K562 (cell line): ENCODE measurements around the gene TOMM6. TPM values are rescaled to one million over a fixed set of nuclear protein-coding genes. Genes with fewer than 3 reads are reported as not detected.

Experiments used
- ATAC-seq: fragments of 200-7000 bp; cut with Tn5 transposase; 3 replicates; pipeline ENCODE4 v1.9.1; 2020; ENCODE audit warnings: moderate library complexity
- BruUV-seq: library from RNA; stranded (reverse); fragments of 400-500 nt; replicated peaks from 2 replicates; lab custom pipeline; 2021; lab: Mats Ljungman, UMichigan
- CTCF ChIA-PET: fragments of 300-600 bp; formaldehyde crosslinking; extraction: SDS; loops from one replicate; lab custom pipeline; 2021; ENCODE audit warnings: low intra/inter-chr PET ratio; lab: Yijun Ruan, JAX
- POLR2A ChIA-PET: fragments of 300-600, 350-650 bp; sonication (Branson Sonifier 250); formaldehyde crosslinking; extraction: SDS; loops from one replicate; lab custom pipeline; 2021; ENCODE audit warnings: antibody characterized with exemption, inconsistent platforms; lab: Yijun Ruan, JAX
- DNase-seq, 4 experiments: peaks; one replicate each; pipeline versions ENCODE4 v3.0.0 to v3.0.0-alpha.2; 2011 to 2018; ENCODE audit warnings: low spot score in 3 of 4, mixed read lengths in 3 of 4; ENCODE audit errors: extremely low read depth in 1 of 4
- FAIRE-seq: peaks from 2 replicates; lab custom pipeline; 2011; peaks lifted over from hg19 to GRCh38; lab: Jason Lieb, UNC
- H2AFZ ChIP-seq: 2 replicates; pipeline ENCODE4 v1.6.0; 2011; ENCODE audit warnings: low read depth, low read length, control low read depth, inconsistent platforms
- H3K27ac ChIP-seq: fragments of 200-600 bp; 3 replicates; pipeline ENCODE4 v1.8.0; 2011; ENCODE audit warnings: low read depth, mild to moderate bottlenecking, control low read depth, inconsistent platforms, low read length, moderate library complexity, mixed read lengths; ENCODE audit errors: extremely low read depth
- H3K27me3 ChIP-seq, 2 experiments: fragments of 300-600 bp in 1 of 2; 2 replicates in 1 of 2; 3 replicates in 1 of 2; pipeline versions ENCODE4 v1.6.0 to v1.8.0; 2011; ENCODE audit warnings: inconsistent platforms in 2 of 2, low read length in 2 of 2, mild to moderate bottlenecking in 1 of 2, mixed read lengths in 1 of 2, moderate library complexity in 1 of 2; ENCODE audit not compliant: control insufficient read depth in 2 of 2, insufficient read depth in 2 of 2
- H3K36me3 ChIP-seq: fragments of 300-600 bp; 3 replicates; pipeline ENCODE4 v1.8.0; 2011; ENCODE audit warnings: mild to moderate bottlenecking, low read length, inconsistent platforms; ENCODE audit not compliant: control insufficient read depth, insufficient read depth
- H3K4me1 ChIP-seq, 2 experiments: fragments of 200-600 bp in 1 of 2; replicated peaks in 1 of 2; 2 replicates in 1 of 2; 3 replicates in 1 of 2; pipeline versions ENCODE4 v1.5.1 to v1.8.0; 2011; ENCODE audit warnings: inconsistent platforms in 2 of 2, low read length in 2 of 2, mild to moderate bottlenecking in 1 of 2, mixed read lengths in 1 of 2, moderate library complexity in 1 of 2; ENCODE audit not compliant: control insufficient read depth in 2 of 2, insufficient read depth in 2 of 2
- H3K4me2 ChIP-seq: 2 replicates; pipeline ENCODE4 v1.6.1; 2011; ENCODE audit warnings: low read length, control low read depth, inconsistent platforms, mixed read lengths; ENCODE audit not compliant: insufficient read depth
- H3K4me3 ChIP-seq: fragments of 200-600 bp; sonication (generic), shearing (Covaris generic); 2 replicates; pipeline ENCODE4 v1.5.1; 2016; ENCODE audit warnings: control low read depth, inconsistent platforms
- H3K79me2 ChIP-seq: fragments of 200-600 bp; 3 replicates; pipeline ENCODE4 v1.8.0; 2011; ENCODE audit warnings: low read length, inconsistent platforms; ENCODE audit not compliant: control insufficient read depth, insufficient read depth
- H3K9ac ChIP-seq, 2 experiments: 2 replicates each; pipeline versions ENCODE4 v1.6.0 to v1.6.1; 2011; ENCODE audit warnings: low read depth in 2 of 2, low read length in 2 of 2, control low read depth in 1 of 2, inconsistent platforms in 1 of 2, mild to moderate bottlenecking in 1 of 2, mixed read lengths in 1 of 2; ENCODE audit not compliant: insufficient read depth in 1 of 2
- H3K9me1 ChIP-seq: one replicate; pipeline ENCODE4 v1.6.0; 2011; ENCODE audit warnings: inconsistent platforms, mild to moderate bottlenecking, low read length, moderate library complexity; ENCODE audit not compliant: control insufficient read depth, insufficient read depth
- H3K9me3 ChIP-seq: replicated peaks from 2 replicates; pipeline ENCODE4 v1.5.1; 2011; ENCODE audit warnings: low read depth, low read length, inconsistent platforms; ENCODE audit not compliant: control insufficient read depth, insufficient read depth
- H4K20me1 ChIP-seq: replicated peaks from 2 replicates; pipeline ENCODE4 v1.6.1; 2011; ENCODE audit warnings: low read length, inconsistent platforms, mixed read lengths; ENCODE audit not compliant: control insufficient read depth, insufficient read depth
- ATF7 ChIP-seq: fragments of 450-650 bp; IDR thresholded peaks from 2 replicates; pipeline ENCODE4 v1.7.1; 2014; ENCODE audit warnings: mild to moderate bottlenecking, moderate library complexity
- BCOR ChIP-seq: fragments of 450-650 bp; IDR thresholded peaks from 2 replicates; pipeline ENCODE4 v1.6.1; 2016
- CREBBP ChIP-seq: IDR thresholded peaks from one replicate; pipeline ENCODE4 v1.6.1; 2012; ENCODE audit warnings: low read depth, mild to moderate bottlenecking, control low read depth, inconsistent platforms, low read length
- FOXJ3 ChIP-seq: sonication (generic); formaldehyde crosslinking; IDR thresholded peaks from 2 replicates; pipeline ENCODE4 v1.4.0; 2020; ENCODE audit warnings: mild to moderate bottlenecking, missing genetic modification reagents
- HDAC8 ChIP-seq: fragments of 450-650 bp; IDR thresholded peaks from 2 replicates; pipeline ENCODE4 v1.6.1; 2016; ENCODE audit warnings: mild to moderate bottlenecking, missing genetic modification characterization, moderate library complexity, missing compliant biosample characterization
- KDM1A ChIP-seq, 2 experiments: fragments of 450-650 bp; IDR thresholded peaks; 2 replicates each; pipeline ENCODE4 v1.6.1; 2016; ENCODE audit warnings: mild to moderate bottlenecking in 2 of 2
- NBN ChIP-seq: fragments of 450-650 bp; IDR thresholded peaks from 2 replicates; pipeline ENCODE4 v1.6.1; 2016; ENCODE audit warnings: low read depth, mild to moderate bottlenecking
- NELFE ChIP-seq: IDR thresholded peaks from 2 replicates; pipeline ENCODE4 v1.6.1; 2011; ENCODE audit warnings: mild to moderate bottlenecking; ENCODE audit not compliant: insufficient read depth, insufficient read length
- NFIC ChIP-seq: fragments of 450-650 bp; IDR thresholded peaks from 2 replicates; pipeline ENCODE4 v1.6.1; 2017; ENCODE audit warnings: mild to moderate bottlenecking, inconsistent platforms
- NUFIP1 ChIP-seq: fragments of 450-650 bp; IDR thresholded peaks from 2 replicates; pipeline ENCODE4 v1.6.1; 2018; ENCODE audit not compliant: partially characterized antibody
- PHB ChIP-seq: fragments of 250-450 bp; sonication (Bioruptor Pico); IDR thresholded peaks from 2 replicates; pipeline ENCODE4 v1.5.0; 2021
- PRDM10 ChIP-seq: fragments of 450-650 bp; IDR thresholded peaks from 2 replicates; pipeline ENCODE4 v1.6.1; 2018; ENCODE audit not compliant: partially characterized antibody
- PTBP1 ChIP-seq: fragments of 200-400 bp; formaldehyde crosslinking; IDR thresholded peaks from 2 replicates; pipeline ENCODE4 v1.6.1; 2017; ENCODE audit warnings: low read depth, low read length
- RBM25 ChIP-seq: fragments of 200-400 bp; formaldehyde crosslinking; IDR thresholded peaks from 2 replicates; pipeline ENCODE4 v1.6.1; 2018; ENCODE audit warnings: low read length, low read depth, moderate library complexity; ENCODE audit not compliant: severe bottlenecking
- SOX6 ChIP-seq: fragments of 450-650 bp; IDR thresholded peaks from 2 replicates; pipeline ENCODE4 v1.6.1; 2014; ENCODE audit warnings: mild to moderate bottlenecking
- TAF7 ChIP-seq: fragments of 450-650 bp; IDR thresholded peaks from 2 replicates; pipeline ENCODE4 v1.6.1; 2016; ENCODE audit warnings: missing genetic modification characterization, missing compliant biosample characterization
- ZFP1 ChIP-seq: fragments of 450-650 bp; formaldehyde crosslinking; IDR thresholded peaks from 2 replicates; pipeline ENCODE4 v1.4.0; 2020; ENCODE audit warnings: mild to moderate bottlenecking, mixed read lengths
- ZNF277 ChIP-seq: fragments of 250-450 bp; sonication (Bioruptor Pico); IDR thresholded peaks from 2 replicates; pipeline ENCODE4 v1.8.0; 2022; ENCODE audit warnings: inconsistent platforms, mild to moderate bottlenecking, moderate library complexity, borderline replicate concordance
- ZNF395 ChIP-seq: fragments of 200-800 bp; sonication (Bioruptor generic); IDR thresholded peaks from 2 replicates; pipeline ENCODE4 v1.6.1; 2017; ENCODE audit warnings: missing genetic modification characterization, missing compliant biosample characterization
- ZNF778 ChIP-seq: fragments of 450-650 bp; formaldehyde crosslinking; IDR thresholded peaks from 2 replicates; pipeline ENCODE4 v1.4.0; 2020; ENCODE audit warnings: mild to moderate bottlenecking, moderate library complexity
- WGBS: fragments of 100-300 bp; shearing (Covaris generic); methylation state at CpG from one replicate; pipeline ENCODE4 v1.1.6; 2016; ENCODE audit warnings: low coverage, mixed read lengths; ENCODE audit not compliant: insufficient coverage; ENCODE audit errors: missing lambda C conversion rate; 5-methylcytosine and 5-hydroxymethylcytosine counted together
- in situ Hi-C: fragments of 300-500 bp; cut with MboI; formaldehyde crosslinking; loops from 4 replicates; pipeline ENCODE4 v1.15.0; 2018; ENCODE audit warnings: inconsistent platforms, mixed read lengths
- intact Hi-C: fragments of 100-400 bp; cut with micrococcal nuclease; formaldehyde crosslinking; loops from 2 replicates; pipeline ENCODE4 v1.14.2; 2022
- polyA plus RNA-seq, 8 experiments: library from polyadenylated mRNA; depleted of rRNA in 4 of 8; stranded (reverse) in 5 of 8; unstranded in 3 of 8; fragments of >200 nt; fragmentation: Nextera tagmentation in 2 of 8; fragmentation: Illumina TruSeq in 1 of 8; extraction: Ambion mirVana in 2 of 8; extraction: Trizol in 1 of 8; gene quantifications; 2 replicates each; pipeline versions ENCODE4 v1.2.1 to v1.2.3, GENCODE V29; 2011 to 2014; ENCODE audit warnings: inconsistent platforms in 1 of 8, missing spikeins in 1 of 8
- total RNA-seq, 7 experiments: library from RNA; depleted of rRNA in 6 of 7; stranded (reverse); fragments of >200 nt in 6 of 7; fragmentation: Illumina TruSeq in 2 of 7; extraction: Trizol in 2 of 7; gene quantifications; 2 replicates each; pipeline versions ENCODE4 v1.2.1 to v1.2.3, GENCODE V29; 2011 to 2021; ENCODE audit warnings: low replicate concordance in 1 of 7

TOMM6 gene
- total and polyA plus RNA-seq, 9 of the 15 experiments (the other 6 are each of a cell fraction or from before 2014, with no cell fraction given), result 380 to 2,097 (median 1,065) TPM

GRCh38 chr6:41763470-41763869 is 24.0 kb upstream of the TOMM6 start:
- FAIRE-seq, result no peak
- POLR2A ChIA-PET, result interaction anchor here (0.6 to 0.9 kb wide), 2 partner anchors 23 to 90 kb away, joined by 3 read pairs; no protein-coding TSS in a partner anchor
- TF ChIP-seq ATF7 (no peak), SOX6 (no peak), NBN (no peak), FOXJ3 (CRISPR knock-in tag) (no peak), KDM1A (IDR thresholded peaks at IDR 0.05) (peak; percentile 44 to 52; a peak in 2 of 4 replicates), PHB (CRISPR knock-in tag) (no peak), BCOR (peak; percentile 70; the same call in 1 of the 2 replicates), HDAC8 (tag) (no peak), CREBBP (no peak), NUFIP1 (no peak), RBM25 (peak; percentile 89), ZFP1 (CRISPR knock-in tag) (no peak), ZNF778 (no peak), ZNF395 (CRISPR knock-in tag) (no peak), NFIC (peak; percentile 76), TAF7 (no peak), ZNF277 (CRISPR knock-in tag) (no peak), PRDM10 (no peak), PTBP1 (0 out of 2 replicates have a peak, but pooled peaks have one; percentile 47), NELFE (no peak)

More at GRCh38 chr6:41763470-41763869, 24.0 kb upstream of the TOMM6 start:
- DNase-seq (no peak), ATAC-seq (no peak)
- Histone ChIP-seq H3K79me2 (no peaks in the 10 kb centered on the region), H3K4me2 (no peak overlapping the region), H2AFZ (no peak overlapping the region), H3K4me1 (peaks cover 19 to 23% of the 10 kb centered on the region in 2 experiments), H3K9ac (peak overlapping the region in 1 of 2 experiments; percentile 56; a peak in 1 of 4 replicates), H3K27me3 (peaks cover 7 to 39% of the 10 kb centered on the region in 2 experiments; a peak in 3 of 5 replicates), H3K36me3 (no peaks in the 10 kb centered on the region), H3K9me3 (no peaks in the 10 kb centered on the region), H4K20me1 (no peaks in the 10 kb centered on the region), H3K9me1 (no peaks in the 10 kb centered on the region), H3K27ac (no peak overlapping the region), H3K4me3 (no peak overlapping the region)
- 3% methylated on average over 2 of the region's 2 CpGs for WGBS
- intact Hi-C loops, result no loop called here
- in situ Hi-C loops, result no loop called here
- no TSS peak for BruUV-seq
- CTCF ChIA-PET, result no interaction called here
